ENCODE data around the gene MED19.
A peak's percentile ranks its signal among the peaks of the same experiment; 100 is the strongest.

MED19 gene

DNA sequence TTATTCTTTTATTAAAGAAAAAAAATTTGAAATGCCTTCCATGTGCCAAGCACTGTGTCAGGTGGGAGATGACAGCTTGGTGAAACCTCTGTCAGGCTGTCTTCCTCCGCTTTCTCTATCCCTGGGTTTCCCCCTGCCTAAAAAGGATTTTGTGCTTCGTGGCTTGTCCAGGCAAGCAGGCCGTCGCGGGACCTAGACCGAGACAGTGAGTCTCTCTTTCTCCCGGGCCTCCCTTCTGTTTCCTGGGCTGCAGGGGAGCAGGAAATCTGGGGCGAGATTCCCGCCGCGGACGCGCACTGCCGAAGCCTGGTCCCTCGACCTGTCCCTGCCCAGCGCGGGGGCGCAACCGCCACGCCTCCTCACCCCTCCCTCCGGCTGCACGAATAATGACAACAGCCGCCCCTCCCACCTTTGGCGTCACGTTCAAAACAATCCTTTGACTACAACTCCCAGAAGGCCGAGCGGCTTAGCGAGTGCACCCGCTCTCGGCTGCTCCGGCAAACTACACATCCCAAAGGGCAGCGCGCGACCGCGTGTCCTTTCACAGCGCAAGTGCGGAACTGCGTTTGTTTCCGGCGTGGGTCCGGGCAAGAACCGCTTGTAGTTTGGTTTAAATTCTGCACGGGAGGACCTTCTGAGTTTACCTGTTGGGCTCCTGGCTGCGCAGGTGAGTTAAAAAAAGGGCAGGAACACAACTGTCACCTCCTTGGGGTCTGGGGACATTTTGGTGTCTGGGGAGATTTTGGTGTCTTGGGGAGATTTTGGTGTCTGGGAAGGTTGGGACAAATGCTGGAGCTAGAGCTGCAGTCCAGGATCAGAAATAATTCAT, 54.6 kb downstream of the MED19 start, which contains the start of gene CLP1:
Gene CLP1 (plus strand): TSS at position 569 of the 829 bp plus-strand sequence. CDS start 1,715 bp downstream, outside the sequence.
- peak; percentile 99 for FAIRE-seq
- peak; percentile 88 for DNase-seq (ENCODE audit: insufficient read length, low spot score)
- TF ChIP-seq POU2F2 (IDR thresholded peaks at IDR 0.05; ENCODE audit: low read depth, low read length) = 0 out of 2 replicates have a peak, but pooled peaks have one; percentile 41
- peak; percentile 58 for TF ChIP-seq SPI1 (IDR thresholded peaks at IDR 0.05; ENCODE audit: low read depth, low read length)
- TF ChIP-seq POLR2A (IDR thresholded peaks at IDR 0.05; ENCODE audit: low read depth, low read length) = peak; percentile 58; the same call in 1 of the 2 replicates
- no peak; the same call in 1 of the 2 replicates for TF ChIP-seq POLR2AphosphoS5 (IDR thresholded peaks at IDR 0.05; ENCODE audit: low read depth, low read length)
- TF ChIP-seq PAX5 (IDR thresholded peaks at IDR 0.05; ENCODE audit: insufficient read depth, low read length, severe bottlenecking) = no peak
- TF ChIP-seq TAF1 (IDR thresholded peaks at IDR 0.05; ENCODE audit: low read depth, low read length) = peak; percentile 49; the same call in 1 of the 2 replicates

DNA sequence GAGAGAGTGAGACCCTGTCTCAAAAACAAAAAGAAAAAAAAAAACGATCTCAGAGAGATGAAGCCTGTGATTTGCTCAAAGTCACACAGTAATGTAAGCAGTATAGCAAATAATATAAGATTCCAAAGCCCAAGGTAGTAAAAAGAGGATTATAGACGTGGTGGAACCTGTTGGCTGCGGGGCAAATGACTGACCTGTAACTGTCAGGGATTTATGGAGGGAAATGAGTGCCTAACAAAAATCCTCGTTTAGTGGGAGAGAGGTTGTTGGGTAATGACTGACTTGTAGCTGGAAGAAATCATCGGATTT, 55.2 kb downstream of the MED19 start:
- no peak for TF ChIP-seq POLR2AphosphoS5 (IDR thresholded peaks at IDR 0.05; ENCODE audit: low read depth, low read length)
- TF ChIP-seq POLR2A (IDR thresholded peaks at IDR 0.05; ENCODE audit: low read depth, low read length) = no peak
- TF ChIP-seq PAX5 (IDR thresholded peaks at IDR 0.05; ENCODE audit: insufficient read depth, low read length, severe bottlenecking) = no peak
- no peak for TF ChIP-seq SPI1 (IDR thresholded peaks at IDR 0.05; ENCODE audit: low read depth, low read length)
- TF ChIP-seq TAF1 (IDR thresholded peaks at IDR 0.05; ENCODE audit: low read depth, low read length) = no peak
- TF ChIP-seq POU2F2 (IDR thresholded peaks at IDR 0.05; ENCODE audit: low read depth, low read length) = no peak
- DNase-seq (ENCODE audit: insufficient read length, low spot score) = no peak
- no peak for FAIRE-seq
